B cell (primary cell): Measurements from ENCODE around the gene RPS14. TPM values are rescaled to one million over a fixed set of nuclear protein-coding genes. Genes with fewer than 3 reads are reported as not detected.
A peak's percentile ranks its signal among the peaks of the same experiment; 100 is the strongest.

Experiments used
- ATAC-seq: fragments of 200-7000 bp; cut with Tn5 transposase; one replicate; pipeline ENCODE4 v1.10.0; 2021; ENCODE audit warnings: low read depth, mild to moderate bottlenecking, moderate number of reproducible peaks, moderate library complexity
- CTCF ChIA-PET: fragments of 350-600 bp; sonication (Branson Sonifier 250); formaldehyde crosslinking; loops from one replicate; lab custom pipeline; 2021; ENCODE audit warnings: antibody characterized with exemption, inconsistent platforms; lab: Charles Lee
- POLR2A ChIA-PET: fragments of 350-600 bp; sonication (Branson Sonifier 250); formaldehyde crosslinking; loops from one replicate; lab custom pipeline; 2021; ENCODE audit warnings: antibody characterized with exemption; lab: Charles Lee
- DNase-seq: peaks from one replicate; pipeline ENCODE4 v3.0.0; 2013
- H2AFZ ChIP-seq: 2 replicates; pipeline ENCODE4 v1.6.1; 2012; ENCODE audit warnings: mild to moderate bottlenecking, low read depth, low read length; ENCODE audit not compliant: insufficient read depth, poor library complexity, severe bottlenecking
- H3K27ac ChIP-seq, 2 donors: 1 replicate in 1 of 2; 2 replicates in 1 of 2; pipeline ENCODE4 v1.5.1; 2012 to 2013; ENCODE audit warnings: low read length in 2 of 2, mild to moderate bottlenecking in 2 of 2, moderate library complexity in 1 of 2
- H3K27me3 ChIP-seq, 4 experiments: fragments of 200-600 bp in 1 of 4; sonication (generic) in 1 of 4; replicated peaks in 1 of 4; 1 replicate in 2 of 4; 2 replicates in 2 of 4; pipeline versions ENCODE4 v1.6.1 to v1.7.0; 2013 to 2016; ENCODE audit warnings: low read length in 3 of 4, mild to moderate bottlenecking in 2 of 4, mixed read lengths in 1 of 4, moderate library complexity in 1 of 4; ENCODE audit not compliant: insufficient read depth in 4 of 4, control insufficient read depth in 3 of 4; ENCODE audit errors: control extremely low read depth in 1 of 4
- H3K36me3 ChIP-seq, 2 experiments: replicated peaks in 1 of 2; 1 replicate in 1 of 2; 2 replicates in 1 of 2; pipeline versions ENCODE4 v1.6.1 to v1.7.1; 2013; ENCODE audit warnings: low read length in 1 of 2; ENCODE audit not compliant: insufficient read depth in 2 of 2, control insufficient read depth in 1 of 2; ENCODE audit errors: control extremely low read depth in 1 of 2, extremely low read depth in 1 of 2
- H3K4me1 ChIP-seq, 2 donors: fragments of 200-600 bp in 1 of 2; sonication (generic) in 1 of 2; 1 replicate in 1 of 2; 2 replicates in 1 of 2; pipeline versions ENCODE4 v1.5.1 to v1.6.1; 2013 to 2017; ENCODE audit warnings: low read length in 2 of 2; ENCODE audit not compliant: control insufficient read depth in 2 of 2, insufficient read depth in 2 of 2
- H3K4me2 ChIP-seq: replicated peaks from 2 replicates; pipeline ENCODE3; 2012; ENCODE audit warnings: mild to moderate bottlenecking, low read depth, low read length; ENCODE audit not compliant: poor library complexity, severe bottlenecking
- H3K4me3 ChIP-seq, 5 experiments: fragments of 200-600 bp in 1 of 5; sonication (generic) in 1 of 5; 1 replicate in 3 of 5; 2 replicates in 2 of 5; pipeline versions ENCODE4 v1.5.1 to v1.7.0; 2011 to 2016; ENCODE audit warnings: low read length in 4 of 5, mild to moderate bottlenecking in 4 of 5, low read depth in 2 of 5, control low read depth in 1 of 5, moderate library complexity in 1 of 5; ENCODE audit not compliant: insufficient read depth in 1 of 5; ENCODE audit errors: control extremely low read depth in 1 of 5, extremely low read depth in 1 of 5
- H3K79me2 ChIP-seq: fragments of 200-600 bp; sonication (generic); one replicate; pipeline ENCODE4 v1.6.0; 2016; ENCODE audit warnings: low read length; ENCODE audit not compliant: control insufficient read depth, insufficient read depth
- H3K9ac ChIP-seq: fragments of 200-600 bp; sonication (generic); 2 replicates; pipeline ENCODE4 v1.6.1; 2017; ENCODE audit warnings: mild to moderate bottlenecking, low read length, moderate library complexity
- H3K9me3 ChIP-seq, 3 donors: one replicate each; pipeline versions ENCODE4 v1.6.1 to v1.7.1; 2013; ENCODE audit warnings: low read length in 2 of 3; ENCODE audit not compliant: control insufficient read depth in 2 of 3, insufficient read depth in 1 of 3; ENCODE audit errors: control extremely low read depth in 1 of 3
- H4K20me1 ChIP-seq: 2 replicates; pipeline ENCODE4 v1.6.0; 2012; ENCODE audit warnings: mild to moderate bottlenecking, low read length; ENCODE audit not compliant: insufficient read depth, control insufficient read depth, poor library complexity, severe bottlenecking
- H3K27ac Mint-ChIP-seq: one replicate; pipeline ENCODE4 v1.8.0; 2021; ENCODE audit warnings: mixed read lengths
- H3K27me3 Mint-ChIP-seq: one replicate; pipeline ENCODE4 v1.8.0; 2021; ENCODE audit warnings: mixed read lengths
- H3K4me1 Mint-ChIP-seq: one replicate; pipeline ENCODE4 v1.8.0; 2021; ENCODE audit warnings: mixed read lengths
- H3K4me3 Mint-ChIP-seq: one replicate; pipeline ENCODE4 v1.8.0; 2021; ENCODE audit warnings: mixed read lengths
- H3K9me3 Mint-ChIP-seq: one replicate; pipeline ENCODE4 v1.8.0; 2022; ENCODE audit warnings: mixed read lengths; ENCODE audit not compliant: insufficient read depth
- EZH2 ChIP-seq: IDR thresholded peaks from 2 replicates; pipeline ENCODE4 v1.6.1; 2012; ENCODE audit warnings: borderline replicate concordance, low read depth, mild to moderate bottlenecking, moderate library complexity, low read length; ENCODE audit not compliant: insufficient read depth, poor library complexity, severe bottlenecking
- WGBS: methylation state at CpG from one replicate; pipeline ENCODE4 v1.1.5; 2013; ENCODE audit warnings: missing lambda C conversion rate; ENCODE audit not compliant: insufficient coverage; 5-methylcytosine and 5-hydroxymethylcytosine counted together
- intact Hi-C: fragments of 100-400 bp; cut with micrococcal nuclease; formaldehyde crosslinking; loops from one replicate; pipeline ENCODE4 v1.10.0; 2022
- polyA plus RNA-seq: library from polyadenylated mRNA; depleted of rRNA; stranded (reverse); fragments of >200 nt; gene quantifications from 2 replicates; pipeline ENCODE4 v1.2.3, GENCODE V29; 2012
- total RNA-seq, 2 donors: library from RNA; stranded (reverse); fragments of 120-200 nt in 1 of 2; gene quantifications; 1 replicate in 1 of 2; 2 replicates in 1 of 2; pipeline versions ENCODE4 v1.2.3 to v1.2.4, GENCODE V29; 2013 to 2022
- TF ChIP-seq, protein P1 (sequence below): fragments of 200-600 bp; IDR thresholded peaks from one replicate; pipeline ENCODE4 v1.8.0; 2022; ENCODE audit warnings: antibody characterized with exemption, mild to moderate bottlenecking

RPS14 gene
- total and polyA plus RNA-seq, 2 donors (not counting 1 experiment from before 2014, with no cell fraction given): 3,740 to 6,881 TPM

GRCh38 chr5:150411245-150411979 is 38.1 kb downstream of the RPS14 start:
- H3K27me3 ChIP-seq: no peaks in the 10 kb centered on the region
- H2AFZ ChIP-seq: no peak overlapping the region
- peak overlapping the region; percentile 96 for H3K4me2 ChIP-seq
- intact Hi-C loops: loop anchor here (1.0 to 10.0 kb wide), 6 partner anchors 8 to 1361 kb away; partner anchors contain the start of genes G3BP1, SLC26A2, TCOF1 and TNIP1
- no peaks in the 10 kb centered on the region for H3K27me3 Mint-ChIP-seq
- H3K4me3 Mint-ChIP-seq: peak overlapping the region; percentile 95
- peak overlapping the region; percentile 99 to 100 for H3K27ac ChIP-seq
- peaks cover 68% of the 10 kb centered on the region for H3K4me1 Mint-ChIP-seq
- peak; percentile 90 for DNase-seq
- H3K9ac ChIP-seq: peak overlapping the region; percentile 100
- WGBS: 0% methylated on average over 2 of the region's 5 CpGs
- H3K9me3 Mint-ChIP-seq: no peaks in the 10 kb centered on the region
- ATAC-seq: peak; percentile 11
- TF ChIP-seq, protein P1, sequence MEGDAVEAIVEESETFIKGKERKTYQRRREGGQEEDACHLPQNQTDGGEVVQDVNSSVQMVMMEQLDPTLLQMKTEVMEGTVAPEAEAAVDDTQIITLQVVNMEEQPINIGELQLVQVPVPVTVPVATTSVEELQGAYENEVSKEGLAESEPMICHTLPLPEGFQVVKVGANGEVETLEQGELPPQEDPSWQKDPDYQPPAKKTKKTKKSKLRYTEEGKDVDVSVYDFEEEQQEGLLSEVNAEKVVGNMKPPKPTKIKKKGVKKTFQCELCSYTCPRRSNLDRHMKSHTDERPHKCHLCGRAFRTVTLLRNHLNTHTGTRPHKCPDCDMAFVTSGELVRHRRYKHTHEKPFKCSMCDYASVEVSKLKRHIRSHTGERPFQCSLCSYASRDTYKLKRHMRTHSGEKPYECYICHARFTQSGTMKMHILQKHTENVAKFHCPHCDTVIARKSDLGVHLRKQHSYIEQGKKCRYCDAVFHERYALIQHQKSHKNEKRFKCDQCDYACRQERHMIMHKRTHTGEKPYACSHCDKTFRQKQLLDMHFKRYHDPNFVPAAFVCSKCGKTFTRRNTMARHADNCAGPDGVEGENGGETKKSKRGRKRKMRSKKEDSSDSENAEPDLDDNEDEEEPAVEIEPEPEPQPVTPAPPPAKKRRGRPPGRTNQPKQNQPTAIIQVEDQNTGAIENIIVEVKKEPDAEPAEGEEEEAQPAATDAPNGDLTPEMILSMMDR: no peak
- no peak for TF ChIP-seq EZH2
- POLR2A ChIA-PET: interaction anchor here (1.0 to 9.6 kb wide), 8 partner anchors 12 to 841 kb away, joined by 3 to 387 read pairs (median 4); partner anchors contain the start of genes GM2A and RPS14
- H3K79me2 ChIP-seq: peaks cover 85% of the 10 kb centered on the region
- H3K4me1 ChIP-seq: peaks cover 58 to 65% of the 10 kb centered on the region in 2 donors
- H3K4me3 ChIP-seq: peak overlapping the region; percentile 78 to 100 (median 94)
- peaks cover 5 to 60% of the 10 kb centered on the region in 2 experiments for H3K36me3 ChIP-seq
- H3K27ac Mint-ChIP-seq: peak overlapping the region; percentile 99
- CTCF ChIA-PET: interaction anchor here (1.0 to 5.3 kb wide), 10 partner anchors 8 to 53 kb away, joined by 3 to 111 read pairs (median 4); partner anchors contain the start of gene RPS14
- H4K20me1 ChIP-seq: peaks cover 61% of the 10 kb centered on the region
- no peaks in the 10 kb centered on the region for H3K9me3 ChIP-seq
